SIG-M5 (cell line): ENCODE measurements around the gene TRIP12.
"Not testable (repeated sequence)": the region's sequence is repeated elsewhere in the genome, so short reads cannot be mapped to it uniquely, and the experiment has no call there.

Experiments used
- DNase-seq: peaks from one replicate; lab custom pipeline; 2025; lab: John Stamatoyannopoulos, UW

Gene TRIP12

DNA sequence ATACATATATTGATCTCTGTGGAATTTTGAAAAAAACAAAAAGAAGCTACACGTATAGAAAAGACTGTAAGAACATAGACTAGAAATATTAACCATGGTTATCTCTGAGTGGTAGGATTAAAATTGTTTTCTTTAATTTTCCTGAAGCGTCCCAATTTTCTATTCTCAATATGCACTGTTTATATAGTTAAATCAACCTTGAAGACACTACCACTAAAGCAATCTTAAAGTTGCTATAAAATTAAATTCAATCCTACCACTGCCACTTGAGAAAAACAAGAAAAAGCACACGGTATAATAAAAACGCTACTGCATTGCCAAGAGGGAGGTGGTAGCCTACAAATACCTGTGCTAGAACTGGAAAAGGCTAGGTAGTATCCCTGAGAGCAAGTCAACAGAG is 47.2 kb downstream of the TRIP12 start:
- DNase-seq, result no peak

DNA sequence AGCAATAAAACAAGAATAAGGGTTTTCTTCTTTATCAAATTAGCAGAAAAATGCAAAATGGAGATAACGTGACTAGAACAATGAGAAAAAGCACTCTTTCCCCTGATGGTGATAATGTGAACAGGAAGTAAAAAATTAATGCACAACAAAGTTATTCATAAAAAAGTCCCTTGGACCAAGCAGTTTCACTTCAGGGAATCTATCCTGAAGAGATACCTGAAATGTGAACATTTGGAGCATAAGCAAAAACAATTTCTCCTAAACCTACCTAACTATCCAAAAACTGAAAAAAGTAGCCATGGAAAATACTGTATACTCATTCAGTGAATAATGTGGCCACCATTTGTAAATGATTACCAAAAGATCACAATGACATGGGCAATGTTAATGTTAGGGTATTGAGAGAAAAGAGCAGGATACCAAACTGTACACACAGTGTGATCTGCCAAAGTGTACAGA is 48.7 kb downstream of the TRIP12 start:
- DNase-seq, result no peak

DNA sequence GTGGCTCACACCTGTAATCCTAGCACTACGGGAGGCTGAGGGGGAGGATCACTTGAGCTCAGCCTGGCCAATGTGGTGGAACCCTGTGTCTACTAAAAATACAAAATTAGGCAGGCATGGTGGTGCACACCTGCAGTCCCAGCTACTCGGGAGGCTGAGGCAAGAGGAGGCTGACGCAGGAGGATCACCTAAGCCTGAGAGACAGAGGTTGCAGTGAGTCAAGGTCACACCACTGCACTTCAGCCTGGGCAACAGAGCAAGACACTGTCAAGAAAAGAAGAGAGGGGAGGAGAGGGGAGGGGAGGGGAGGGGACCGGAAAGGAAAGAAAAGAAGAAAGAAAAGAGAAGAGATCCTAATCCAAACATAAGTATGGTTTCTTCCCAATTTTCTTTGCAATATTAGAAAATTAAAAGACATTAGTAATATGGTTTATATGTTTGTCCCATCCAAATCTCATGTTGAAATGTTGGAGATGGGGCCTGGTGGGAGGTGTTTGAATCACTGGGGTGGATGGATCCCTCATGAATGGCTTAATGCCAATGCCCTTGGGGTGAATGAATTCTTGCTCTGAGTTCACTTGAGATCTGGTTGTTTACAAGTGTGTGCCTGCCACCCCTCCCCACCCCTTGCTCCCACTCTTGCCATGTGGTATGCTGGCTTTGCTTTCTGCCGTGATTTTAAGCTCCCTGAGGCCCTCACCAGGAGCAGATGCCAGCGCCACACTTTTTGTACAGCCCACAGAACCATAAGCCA is 50.7 kb downstream of the TRIP12 start:
- no peak for DNase-seq

DNA sequence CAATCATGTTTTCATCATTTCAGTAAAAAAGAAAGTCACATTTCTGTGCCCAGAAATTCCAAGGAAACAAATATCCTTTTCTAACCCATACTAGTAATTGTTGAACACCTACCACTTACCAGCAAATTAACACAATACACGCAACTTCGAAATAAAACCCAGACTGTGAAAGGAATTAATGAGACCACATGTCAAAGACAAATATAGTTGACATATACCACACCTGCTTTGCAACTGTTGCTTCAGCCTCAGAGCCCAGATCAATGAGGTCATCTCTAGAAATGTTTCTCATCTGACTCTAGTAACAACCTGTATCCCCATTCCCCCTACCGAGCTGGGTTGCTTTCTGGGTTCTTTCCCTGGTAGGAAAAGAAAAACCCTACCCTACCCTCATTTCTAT is 52.6 kb downstream of the TRIP12 start:
- DNase-seq, result no peak

DNA sequence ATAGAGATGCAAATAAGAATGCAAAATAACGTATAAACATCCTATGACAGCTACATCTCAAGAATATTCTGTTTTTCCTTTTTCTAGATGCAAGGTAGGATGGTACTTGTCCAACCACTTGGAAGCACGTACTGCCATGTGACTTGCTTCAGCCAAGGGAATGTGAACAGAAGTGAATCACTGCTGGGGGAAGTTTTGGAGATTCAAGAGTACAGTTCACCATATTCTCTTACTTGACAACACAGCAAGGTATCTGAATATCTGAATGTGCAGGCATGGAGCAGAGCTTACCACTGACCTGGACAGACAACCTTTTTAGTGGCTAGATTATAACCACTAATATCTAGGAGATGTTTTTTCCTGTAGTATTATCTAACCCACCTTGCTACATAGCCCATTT is 53.0 kb downstream of the TRIP12 start:
- DNase-seq, result no peak

DNA sequence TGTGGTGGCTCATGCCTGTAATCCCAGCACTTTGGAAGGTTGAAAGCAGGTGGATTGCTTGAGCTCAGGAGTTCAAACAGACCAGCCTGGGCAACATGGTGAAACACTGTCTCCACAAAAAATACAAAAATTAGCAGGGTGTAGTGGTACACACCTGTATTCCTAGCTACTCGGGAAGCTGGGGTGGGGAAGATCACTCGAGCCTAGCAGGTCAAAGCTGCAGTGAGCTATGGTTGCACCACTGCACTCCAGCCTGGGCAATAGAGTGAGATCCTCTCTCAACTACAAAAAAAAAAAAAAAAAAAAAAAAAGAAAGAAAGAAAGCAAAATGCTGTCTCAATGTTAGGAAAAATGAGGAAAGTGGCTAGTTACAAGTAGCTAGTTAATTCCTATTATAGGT is 56.8 kb downstream of the TRIP12 start:
- no peak for DNase-seq

DNA sequence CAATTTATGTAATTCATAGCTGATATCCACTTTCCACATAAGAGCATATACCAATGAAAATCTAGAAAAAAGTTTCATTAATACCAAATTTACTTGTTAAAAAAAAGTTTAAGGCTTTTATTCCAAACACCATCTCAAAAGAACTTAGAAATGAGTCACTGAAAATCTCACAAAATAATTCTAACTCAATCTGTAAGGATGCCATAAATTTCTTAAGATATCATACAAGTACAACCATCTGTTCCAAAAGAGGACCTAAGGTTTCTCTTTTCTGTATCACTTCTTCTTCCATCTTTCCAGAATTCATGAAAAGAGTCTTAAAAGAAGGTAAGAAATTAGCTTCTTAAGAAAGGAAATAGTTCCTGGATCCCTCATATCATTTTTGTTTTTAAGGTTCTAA is 60.4 kb downstream of the TRIP12 start:
- no peak for DNase-seq

DNA sequence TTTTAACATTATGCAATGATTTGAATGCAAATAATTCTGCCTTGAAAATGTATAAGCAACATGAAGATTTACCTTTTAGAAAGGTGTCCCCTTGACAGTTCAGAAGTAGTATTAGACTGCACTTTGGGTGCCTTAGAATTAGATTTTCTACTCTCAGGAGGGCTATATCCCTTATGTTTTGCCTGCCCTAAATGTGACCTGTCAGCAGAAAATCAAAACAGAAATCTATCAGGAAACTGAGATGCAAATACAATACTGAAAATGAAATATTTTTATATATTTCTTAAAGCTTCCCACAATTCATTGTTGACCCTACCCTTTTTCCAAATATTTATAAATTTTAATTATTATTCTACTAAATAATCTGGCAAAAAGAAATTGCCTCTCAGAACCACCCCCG is 61.5 kb downstream of the TRIP12 start:
- no peak for DNase-seq

DNA sequence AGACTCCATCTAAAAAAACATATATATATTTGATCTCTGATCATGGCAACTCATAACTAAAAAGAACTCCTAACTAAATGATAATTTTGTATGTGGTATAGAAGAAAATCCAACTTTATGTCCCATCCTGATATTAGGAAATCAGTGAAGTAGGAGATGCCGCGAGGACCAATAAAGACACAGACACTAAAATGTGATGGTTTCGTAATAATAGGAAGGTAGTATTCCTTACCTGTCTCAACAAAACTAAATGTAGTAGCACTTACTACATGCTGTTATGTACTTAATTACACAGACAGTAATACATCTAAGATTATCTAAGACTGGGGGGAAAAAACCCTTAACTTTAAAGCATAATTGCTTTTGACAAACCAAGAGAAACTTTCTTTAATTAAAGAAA is 63.5 kb downstream of the TRIP12 start:
- no peak for DNase-seq

DNA sequence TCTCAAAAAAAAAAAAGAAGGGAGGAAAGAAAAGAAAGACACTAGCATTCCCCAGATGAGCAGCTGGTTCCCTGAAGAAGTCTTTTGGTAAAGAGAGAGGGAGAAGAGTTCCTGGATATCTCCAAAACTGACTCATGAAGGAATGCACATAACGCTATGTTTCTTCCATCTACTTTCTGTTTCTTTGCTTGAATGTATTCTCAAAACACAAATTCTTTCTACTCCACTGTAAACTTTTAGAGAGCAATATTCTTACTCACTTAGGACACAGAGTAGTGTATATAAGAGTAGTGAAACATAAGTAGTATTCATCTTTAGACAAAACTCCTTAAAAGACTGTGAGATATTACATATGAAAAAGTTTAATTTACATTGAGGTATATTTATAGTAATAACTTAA is 64.2 kb downstream of the TRIP12 start:
- no peak for DNase-seq

DNA sequence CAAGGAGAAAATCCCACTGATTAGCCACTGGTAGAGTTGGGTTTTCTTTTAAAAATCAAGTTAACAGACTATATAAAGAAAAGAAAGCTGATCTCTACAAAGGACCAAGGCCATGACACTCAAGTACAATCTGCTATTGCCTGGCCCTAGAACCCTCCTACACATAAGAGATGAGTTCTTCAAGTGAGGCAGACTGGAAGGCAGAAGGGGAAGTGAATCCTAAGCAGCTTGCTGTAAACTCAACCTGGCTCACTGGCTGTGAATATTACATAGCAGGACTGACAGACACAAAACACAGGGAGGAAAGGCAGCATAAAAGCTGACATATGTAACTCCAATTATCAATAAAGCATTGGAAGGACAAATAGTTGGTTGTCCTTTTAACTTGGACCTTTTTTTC is 65.4 kb downstream of the TRIP12 start:
- no peak for DNase-seq

DNA sequence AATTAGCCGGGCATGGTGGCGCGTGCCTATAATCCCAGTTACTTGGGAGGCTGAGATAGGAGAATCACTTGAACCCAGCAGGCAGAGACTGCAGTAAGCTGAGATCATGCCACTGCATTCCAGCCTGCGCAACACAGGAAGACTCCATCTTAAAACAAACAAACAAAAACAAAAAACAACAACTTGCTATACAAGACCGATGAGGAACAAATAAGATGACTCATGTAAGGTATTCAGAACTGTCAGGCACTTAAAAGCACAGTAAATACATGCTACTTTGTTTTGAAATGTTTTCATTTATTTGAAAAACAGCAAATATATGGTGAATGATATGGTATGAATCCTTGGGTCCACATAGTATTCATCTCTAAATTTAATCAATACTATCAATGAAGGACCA is 66.7 kb downstream of the TRIP12 start:
- no peak for DNase-seq

DNA sequence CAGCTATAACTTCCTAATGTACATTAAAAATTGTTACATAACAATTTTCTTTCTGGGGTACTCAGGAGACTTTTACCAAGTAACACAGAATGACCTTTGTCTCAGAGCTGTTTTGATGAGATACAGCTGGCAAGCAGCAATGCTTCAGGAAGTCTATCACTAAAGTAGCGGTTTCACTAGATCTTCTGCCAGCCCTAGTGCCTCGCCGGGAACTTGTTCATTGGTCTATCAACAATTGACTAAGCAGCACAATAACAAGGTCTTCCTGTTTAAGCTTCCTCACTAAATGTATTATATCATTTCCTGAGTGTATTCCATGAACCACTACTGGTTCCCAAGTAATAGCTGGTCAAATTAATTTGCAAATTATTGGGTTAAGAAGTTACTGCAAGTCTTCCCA is 69.2 kb downstream of the TRIP12 start:
- DNase-seq, result no peak

DNA sequence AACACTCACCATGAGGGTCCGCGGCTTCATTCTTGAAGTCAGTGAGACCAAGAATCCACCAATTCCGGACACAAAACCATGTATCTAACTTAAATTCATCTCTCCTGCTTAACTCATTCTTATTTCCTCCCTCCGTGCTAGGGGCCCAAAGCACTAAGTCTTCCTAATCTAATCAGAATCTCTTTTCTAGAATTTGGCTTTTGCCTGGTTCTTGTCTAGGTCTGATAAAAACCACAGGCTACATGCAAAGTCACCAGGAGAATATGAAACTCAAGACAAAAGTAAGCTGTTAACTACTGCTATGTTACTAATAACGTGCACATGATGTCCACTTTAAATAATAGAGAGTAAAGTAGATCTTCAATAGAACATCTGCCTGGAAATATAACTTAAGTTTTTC is 69.9 kb downstream of the TRIP12 start:
- DNase-seq, result no peak

DNA sequence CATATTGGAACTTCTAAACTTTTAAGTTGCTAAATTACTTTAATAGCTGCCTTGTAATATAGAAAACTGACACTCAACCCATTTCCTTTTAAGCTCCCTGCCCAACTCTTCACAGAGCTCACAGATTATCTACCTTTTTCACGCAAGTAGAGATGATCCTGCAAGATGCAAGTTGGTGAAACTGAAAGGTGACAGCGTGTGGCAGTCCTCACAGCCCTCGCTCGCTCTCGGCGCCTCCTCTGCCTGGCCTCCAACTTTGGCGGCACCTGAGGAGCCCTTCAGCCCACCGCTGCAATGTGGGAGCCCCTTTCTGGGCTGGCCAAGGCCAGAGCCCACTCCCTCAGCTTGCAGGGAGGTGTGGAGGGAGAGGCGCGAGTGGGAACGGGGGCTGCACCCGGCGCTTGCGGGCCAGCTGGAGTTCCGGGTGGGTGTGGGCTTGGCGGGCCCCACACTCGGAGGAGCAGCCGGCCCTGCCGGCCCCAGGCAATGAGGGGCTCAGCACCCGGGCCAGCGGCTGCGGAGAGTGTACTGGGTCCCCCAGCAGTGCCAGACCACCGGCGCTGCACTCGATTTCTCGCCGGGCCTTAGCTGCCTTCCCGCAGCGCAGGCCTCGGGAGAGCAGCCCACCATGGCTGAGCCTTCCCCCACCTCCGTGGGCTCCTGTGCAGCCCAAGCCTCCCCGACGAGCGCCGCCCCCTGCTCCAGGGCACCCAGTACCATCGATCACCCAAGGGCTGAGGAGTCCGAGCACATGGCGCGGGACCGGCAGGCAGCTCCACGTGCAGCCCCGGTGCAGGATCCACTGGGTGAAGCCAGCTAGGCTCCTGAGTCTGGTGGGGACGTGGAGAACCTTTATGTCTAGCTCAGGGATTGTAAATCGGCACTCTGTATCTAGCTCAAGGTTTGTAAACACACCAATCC is 71.2 kb downstream of the TRIP12 start:
- DNase-seq, result not testable (repeated sequence)

DNA sequence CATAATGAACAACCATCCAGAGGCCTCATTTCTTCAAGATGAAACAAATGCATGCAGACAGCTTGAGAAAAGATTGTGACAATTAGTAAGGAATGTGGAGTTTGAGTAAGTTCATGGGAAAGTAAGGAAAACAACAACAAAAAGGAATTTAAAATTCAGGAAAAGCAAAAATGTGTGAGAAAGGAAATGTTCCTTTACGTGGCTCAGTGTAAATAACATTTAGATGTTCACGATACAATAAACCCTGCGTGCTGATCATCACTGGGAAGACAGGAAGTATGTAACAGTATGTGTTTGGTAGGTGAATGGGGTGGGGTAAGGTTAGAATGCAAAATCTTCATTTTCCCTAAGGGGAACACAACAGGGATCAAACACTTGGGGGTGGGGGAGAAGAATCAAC is 72.7 kb downstream of the TRIP12 start:
- DNase-seq, result no peak

DNA sequence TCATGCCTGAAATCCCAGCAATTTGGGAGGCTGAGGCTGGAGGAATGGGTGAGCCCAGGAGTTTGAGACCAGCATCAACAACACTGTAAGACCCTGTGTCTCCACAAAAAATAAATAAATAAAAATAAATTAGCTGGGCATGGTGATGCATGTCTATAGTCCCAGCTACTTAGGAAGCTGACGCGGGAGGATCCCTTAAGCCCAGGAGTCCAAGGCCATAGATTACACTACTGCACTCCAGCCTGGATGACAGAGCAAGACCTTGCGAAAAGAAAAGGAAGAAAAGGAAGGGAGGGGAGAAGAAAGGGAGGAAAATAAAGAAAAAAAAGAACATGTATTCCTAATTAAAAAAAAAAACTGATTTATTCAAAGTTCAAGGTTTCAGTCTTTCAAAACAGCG is 78.2 kb downstream of the TRIP12 start:
- no peak for DNase-seq

DNA sequence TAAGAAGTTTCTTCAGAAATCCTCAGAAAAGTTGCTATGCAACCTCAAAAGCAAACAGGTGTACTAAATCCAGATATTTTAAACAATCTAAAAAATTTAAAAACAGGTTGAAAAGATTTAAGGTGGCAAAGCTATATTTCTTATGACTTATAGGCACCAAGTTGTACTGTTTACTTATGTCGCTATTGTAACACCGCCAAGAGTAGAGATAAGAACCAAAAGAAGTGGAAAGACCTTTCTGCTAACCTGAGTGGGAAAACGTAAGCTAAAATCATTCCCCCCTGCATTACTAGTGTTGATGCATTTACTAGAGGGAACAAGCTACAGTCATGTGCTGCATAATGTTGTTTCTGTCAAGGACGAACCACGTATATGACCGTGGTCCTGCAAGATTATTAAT is 83.1 kb downstream of the TRIP12 start:
- DNase-seq, result no peak

DNA sequence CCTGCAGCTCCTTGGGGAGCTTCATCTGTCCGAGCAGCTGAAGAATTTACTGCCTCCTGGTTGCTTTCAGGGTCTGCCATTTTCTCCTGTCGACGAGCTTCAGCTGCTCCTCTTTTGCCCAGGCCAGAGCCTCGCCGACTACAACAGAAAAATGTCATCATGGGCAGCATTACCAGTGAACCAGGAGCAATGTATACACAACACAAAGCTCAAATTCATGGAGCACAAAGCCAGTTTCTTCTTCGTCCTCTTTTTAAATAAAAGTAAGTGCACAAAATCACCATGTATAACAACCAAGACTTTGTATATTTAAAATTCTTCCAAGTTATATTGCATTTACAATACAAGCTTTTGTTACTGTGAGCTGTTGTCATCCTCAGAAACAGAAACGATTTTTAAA is 85.0 kb downstream of the TRIP12 start:
- DNase-seq, result no peak

DNA sequence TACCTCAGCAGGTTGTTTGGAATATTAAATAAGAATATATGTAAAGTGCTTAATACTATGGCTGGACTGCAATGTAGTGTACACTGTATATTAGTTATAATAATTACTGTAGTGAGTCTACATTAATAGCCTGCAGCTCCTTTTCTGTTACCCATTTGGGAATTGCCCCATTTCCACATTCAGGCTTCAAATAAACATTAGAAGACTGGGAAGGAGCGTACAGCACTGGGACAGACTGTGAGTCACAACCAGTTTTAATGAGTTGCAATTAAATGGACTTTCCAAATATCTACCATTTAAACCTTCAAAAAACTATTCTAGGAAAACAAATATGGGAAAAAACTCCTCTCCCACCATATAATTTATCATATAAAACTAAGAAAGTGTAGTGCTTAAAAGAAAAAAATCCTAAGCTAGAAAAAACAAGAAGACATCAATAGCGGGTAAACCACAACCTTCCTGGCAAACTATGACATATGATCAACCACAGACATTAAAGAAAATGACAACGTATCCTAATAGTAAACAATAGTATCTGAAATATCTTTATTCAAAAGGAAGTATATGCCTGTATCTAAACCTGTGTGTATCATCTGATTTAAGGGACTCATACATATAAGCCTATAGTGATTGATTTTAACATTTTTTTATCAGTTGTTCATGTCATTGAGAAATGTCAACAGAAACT is 86.1 kb downstream of the TRIP12 start:
- no peak for DNase-seq

DNA sequence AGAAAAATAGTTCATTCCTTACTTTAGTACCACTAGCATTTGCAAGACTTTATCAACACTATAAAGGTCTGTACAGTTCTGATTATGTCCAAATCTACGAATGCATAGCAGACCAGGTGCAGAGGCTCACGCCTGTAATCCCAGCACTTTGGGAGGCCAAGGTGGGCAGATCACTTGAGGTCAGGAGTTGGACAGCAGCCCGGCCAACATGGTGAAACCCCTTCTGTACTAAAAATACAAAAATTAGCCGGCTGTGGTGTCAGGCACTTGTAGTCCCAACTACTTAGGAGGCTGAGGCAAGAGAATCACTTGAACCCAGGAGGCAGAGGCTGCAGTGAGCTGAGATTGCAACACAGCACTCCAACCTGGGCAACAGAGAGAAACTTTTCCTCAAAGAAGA is 87.4 kb downstream of the TRIP12 start:
- not testable (repeated sequence) for DNase-seq

DNA sequence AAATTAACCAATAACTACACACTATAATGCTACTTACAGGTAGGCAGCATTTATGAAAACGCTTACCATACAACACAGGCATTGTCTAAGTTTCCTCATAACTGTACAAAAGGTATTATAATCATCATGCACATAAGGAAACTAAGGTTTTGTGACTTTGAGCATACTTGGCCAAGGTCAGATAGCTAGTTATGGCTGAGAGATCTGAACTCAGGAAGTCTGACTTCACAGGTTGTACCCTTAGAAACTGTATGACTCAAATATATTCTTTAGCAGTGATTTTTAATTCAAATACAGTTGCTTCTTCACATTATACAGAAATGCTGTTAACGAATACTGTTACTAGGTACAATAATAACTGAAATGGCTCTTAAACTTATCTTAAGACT is 89.3 kb downstream of the TRIP12 start:
- DNase-seq, result no peak
